GM12874 (cell line): ENCODE data around the gene CAMTA1.

Experiments used
- CTCF ChIP-seq: IDR thresholded peaks from 2 replicates; pipeline ENCODE4 v1.5.1; 2011; ENCODE audit warnings: low read depth, mild to moderate bottlenecking, control low read depth, low read length, moderate library complexity; ENCODE audit not compliant: insufficient read depth

CAMTA1 gene

GRCh38 chr1:6756457-6756856, 28.8 kb upstream of the CAMTA1 start:
- no peak for TF ChIP-seq CTCF

- no peak for TF ChIP-seq CTCF
Measured at GRCh38 chr1:6757719-6758435, 27.4 kb upstream of the CAMTA1 start.

GRCh38 chr1:6761196-6761737, 24.0 kb upstream of the CAMTA1 start:
- no peak for TF ChIP-seq CTCF

DNA sequence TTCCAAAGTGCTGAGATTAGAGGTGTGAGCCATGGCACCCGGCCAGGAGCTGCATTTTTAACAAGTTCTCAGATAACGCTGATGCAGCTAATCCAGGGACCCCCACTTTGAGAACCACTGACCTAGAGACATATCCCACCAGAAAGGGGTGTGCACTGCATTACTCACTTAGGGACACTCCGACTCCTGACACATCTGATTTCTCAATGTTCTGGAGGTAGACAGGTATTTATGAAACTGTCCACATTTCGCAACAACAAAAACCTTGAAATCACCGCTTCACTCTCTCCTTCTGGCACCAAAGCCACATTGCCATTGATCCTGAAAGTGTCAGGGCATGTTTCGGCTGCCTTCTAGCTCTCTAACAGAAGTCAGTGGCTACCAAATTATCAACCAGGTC, 23.2 kb upstream of the CAMTA1 start:
- no peak for TF ChIP-seq CTCF

DNA sequence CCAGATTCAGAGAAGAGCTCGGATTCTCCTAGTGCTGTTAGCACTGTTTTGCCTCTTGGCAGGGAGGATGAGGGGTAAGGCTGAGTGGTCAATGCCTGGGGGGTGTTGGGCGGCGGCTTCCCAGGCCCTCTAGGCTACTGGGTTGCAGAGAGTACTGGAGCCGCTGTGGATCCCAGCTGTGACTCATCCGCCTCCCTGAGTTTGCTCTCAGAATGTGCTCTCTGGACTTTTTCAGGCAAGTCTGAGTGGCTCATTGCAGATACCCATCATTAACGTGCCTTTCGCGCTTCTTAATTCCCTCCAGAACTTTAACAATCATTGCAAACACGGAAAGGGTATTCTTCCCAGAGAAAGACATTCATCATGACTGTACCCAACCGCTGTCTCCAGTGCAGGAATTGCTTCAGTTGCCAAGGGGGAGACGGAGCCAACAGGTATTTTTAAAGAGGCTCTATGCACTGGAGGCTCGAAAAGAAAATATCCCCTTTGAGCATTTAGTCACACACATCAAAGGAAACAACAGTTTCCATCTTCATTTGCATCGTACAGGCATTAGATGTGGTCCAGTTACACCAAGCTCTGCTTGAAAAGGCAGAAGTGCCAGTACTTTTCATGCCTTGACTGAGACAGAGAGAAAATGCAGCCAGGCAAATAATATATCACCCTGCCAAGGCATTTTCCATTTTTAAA, 14.4 kb upstream of the CAMTA1 start:
- no peak for TF ChIP-seq CTCF

DNA sequence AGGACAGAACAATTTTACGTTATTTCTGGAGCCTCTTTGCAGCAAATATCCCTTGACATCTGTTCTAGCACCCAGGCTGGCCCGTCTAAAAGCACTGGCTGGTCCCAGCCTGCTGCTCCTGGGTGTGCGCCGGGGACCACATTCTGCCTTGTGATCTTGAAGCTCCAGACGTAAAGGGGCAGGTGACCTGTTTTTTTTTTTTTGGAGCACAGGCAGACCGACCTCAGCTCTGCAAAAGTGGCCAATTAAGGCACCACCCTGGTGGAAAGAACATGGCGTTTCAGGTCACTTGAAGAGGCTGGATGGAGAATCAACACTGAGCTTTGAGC, 13.8 kb upstream of the CAMTA1 start:
- TF ChIP-seq CTCF, result no peak

- no peak for TF ChIP-seq CTCF
Measured at GRCh38 chr1:6774381-6774780, 10.9 kb upstream of the CAMTA1 start.
